ENCODE measurements around the gene GNB2.
"Not testable (repeated sequence)": the region's sequence is repeated elsewhere in the genome, so short reads cannot be mapped to it uniquely, and the experiment has no call there.

Gene GNB2

GRCh38 chr7:100696123-100696521 is 22.6 kb downstream of the GNB2 start:
- no peak overlapping the region for H3K4me3 ChIP-seq (ENCODE audit: low read depth, low read length)
- H3K27me3 ChIP-seq (ENCODE audit: insufficient read depth, low read depth, severe bottlenecking), result peaks cover 9% of the 10 kb centered on the region
- no peaks in the 10 kb centered on the region for H3K9me3 ChIP-seq (ENCODE audit: severe bottlenecking)
- no peak overlapping the region for H3K27ac ChIP-seq
- no peak for DNase-seq
- peaks cover 12% of the 10 kb centered on the region for H3K36me3 ChIP-seq
- TF ChIP-seq CTCF (IDR thresholded peaks at IDR 0.05; ENCODE audit: low read depth, low read length), result no peak

- H3K4me3 ChIP-seq (ENCODE audit: low read depth, low read length), result no peak overlapping the region
- no peak for TF ChIP-seq CTCF (IDR thresholded peaks at IDR 0.05; ENCODE audit: low read depth, low read length)
- no peaks in the 10 kb centered on the region for H3K36me3 ChIP-seq
- peaks cover 11% of the 10 kb centered on the region for H3K27me3 ChIP-seq (ENCODE audit: insufficient read depth, low read depth, severe bottlenecking)
- no peaks in the 10 kb centered on the region for H3K9me3 ChIP-seq (ENCODE audit: severe bottlenecking)
- DNase-seq, result no peak
- H3K27ac ChIP-seq, result no peak overlapping the region
These were observed 25.5 kb downstream of the GNB2 start for GRCh38 chr7:100699018-100699417.

- H3K36me3 ChIP-seq; H3K27ac ChIP-seq; H3K9me3 ChIP-seq (ENCODE audit: severe bottlenecking); DNase-seq; H3K4me3 ChIP-seq (ENCODE audit: low read depth, low read length): not testable (repeated sequence)
- peaks cover 11% of the 10 kb centered on the region for H3K27me3 ChIP-seq (ENCODE audit: insufficient read depth, low read depth, severe bottlenecking)
These were observed 27.5 kb downstream of the GNB2 start for GRCh38 chr7:100701089-100701488.

- peak; percentile 85 for DNase-seq
- Histone ChIP-seq H3K36me3 (peaks cover 24% of the 10 kb centered on the region), H3K27me3 (ENCODE audit: insufficient read depth, low read depth, severe bottlenecking) (peaks cover 2% of the 10 kb centered on the region), H3K9me3 (ENCODE audit: severe bottlenecking) (no peaks in the 10 kb centered on the region), H3K4me3 (ENCODE audit: low read depth, low read length) (peak overlapping the region; percentile 63), H3K27ac (peak overlapping the region; percentile 93)
- TF ChIP-seq CTCF (IDR thresholded peaks at IDR 0.05; ENCODE audit: low read depth, low read length), result peak; percentile 91
These were observed 31.8 kb downstream of the GNB2 start for GRCh38 chr7:100705320-100705752.

- DNase-seq, result peak; percentile 98
- H3K27me3 ChIP-seq (ENCODE audit: insufficient read depth, low read depth, severe bottlenecking), result peaks cover 2% of the 10 kb centered on the region
These were observed 32.5 kb downstream of the GNB2 start, which contains the start of gene POP7 for GRCh38 chr7:100705753-100706671. Gene POP7, plus strand, starts transcription at chr7:100706121. Its CDS starts 710 bp downstream, at chr7:100706831.

More at GRCh38 chr7:100705753-100706671, 32.5 kb downstream of the GNB2 start, which contains the start of gene POP7:
- peaks cover 24% of the 10 kb centered on the region for H3K36me3 ChIP-seq
- no peaks in the 10 kb centered on the region for H3K9me3 ChIP-seq (ENCODE audit: severe bottlenecking)
- H3K4me3 ChIP-seq (ENCODE audit: low read depth, low read length), result peak within 1 kb of the TSS; percentile 63
- peak within 1 kb of the TSS; percentile 93 for H3K27ac ChIP-seq
- no peak for TF ChIP-seq CTCF (IDR thresholded peaks at IDR 0.05; ENCODE audit: low read depth, low read length)
